SW 1271 (cell line): ENCODE results near the gene HOXD12.
A peak's percentile ranks its signal among the peaks of the same experiment; 100 is the strongest.

ENCODE experiments used
- DNase-seq, 2 experiments: peaks; one replicate each; lab custom pipeline; 2025; lab: John Stamatoyannopoulos, UW

HOXD12 gene

DNA sequence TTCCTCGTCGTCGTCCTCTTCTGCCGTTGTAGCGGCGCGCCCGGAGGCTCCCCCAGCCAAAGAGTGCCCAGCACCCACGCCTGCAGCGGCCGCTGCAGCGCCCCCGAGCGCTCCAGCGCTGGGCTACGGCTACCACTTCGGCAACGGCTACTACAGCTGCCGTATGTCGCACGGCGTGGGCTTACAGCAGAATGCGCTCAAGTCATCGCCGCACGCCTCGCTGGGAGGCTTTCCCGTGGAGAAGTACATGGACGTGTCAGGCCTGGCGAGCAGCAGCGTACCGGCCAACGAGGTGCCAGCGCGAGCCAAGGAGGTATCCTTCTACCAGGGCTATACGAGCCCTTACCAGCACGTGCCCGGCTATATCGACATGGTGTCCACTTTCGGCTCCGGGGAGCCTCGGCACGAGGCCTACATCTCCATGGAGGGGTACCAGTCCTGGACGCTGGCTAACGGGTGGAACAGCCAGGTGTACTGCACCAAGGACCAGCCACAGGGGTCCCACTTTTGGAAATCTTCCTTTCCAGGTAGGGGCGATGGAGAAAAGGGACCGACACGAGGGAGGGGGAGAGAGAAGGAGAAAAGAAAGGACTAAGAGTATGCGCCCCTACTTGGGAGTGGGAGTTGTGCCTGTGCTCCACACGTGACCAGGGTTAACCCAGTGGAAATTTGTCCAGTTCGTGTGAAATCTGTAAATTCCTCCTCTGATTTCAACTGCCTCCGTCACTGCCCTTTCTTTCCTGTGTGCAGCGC, 6.3 kb upstream of the HOXD12 start:
- DNase-seq = no peak

DNA sequence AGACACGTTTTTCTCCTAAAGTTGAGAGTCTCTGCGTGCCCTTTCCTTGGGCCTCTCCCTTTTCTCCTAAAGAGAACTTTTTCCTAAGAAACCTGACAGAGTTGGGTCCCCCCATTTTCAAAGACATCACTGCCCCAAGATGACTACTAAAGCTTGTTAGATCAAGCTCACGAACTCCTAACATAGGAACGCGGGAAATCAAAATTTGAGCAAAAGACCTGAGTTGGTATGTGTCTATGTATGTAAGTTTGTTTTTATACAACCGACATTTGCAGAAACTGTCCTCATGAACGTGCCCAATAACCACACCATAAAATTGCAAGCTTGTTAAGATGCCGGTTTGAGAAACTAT, 5.7 kb upstream of the HOXD12 start:
- DNase-seq = no peak

DNA sequence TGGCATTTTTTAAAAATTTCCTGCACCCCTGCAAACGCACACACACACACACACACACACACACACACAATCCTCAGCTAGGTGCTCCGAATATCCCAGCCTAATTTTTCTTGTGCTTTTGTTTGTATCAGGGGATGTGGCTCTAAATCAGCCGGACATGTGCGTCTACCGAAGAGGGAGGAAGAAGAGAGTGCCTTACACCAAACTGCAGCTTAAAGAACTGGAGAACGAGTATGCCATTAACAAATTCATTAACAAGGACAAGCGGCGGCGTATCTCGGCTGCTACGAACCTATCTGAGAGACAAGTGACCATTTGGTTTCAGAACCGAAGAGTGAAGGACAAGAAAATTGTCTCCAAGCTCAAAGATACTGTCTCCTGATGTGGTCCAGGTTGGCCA, 5.2 kb upstream of the HOXD12 start:
- no peak for DNase-seq

DNA sequence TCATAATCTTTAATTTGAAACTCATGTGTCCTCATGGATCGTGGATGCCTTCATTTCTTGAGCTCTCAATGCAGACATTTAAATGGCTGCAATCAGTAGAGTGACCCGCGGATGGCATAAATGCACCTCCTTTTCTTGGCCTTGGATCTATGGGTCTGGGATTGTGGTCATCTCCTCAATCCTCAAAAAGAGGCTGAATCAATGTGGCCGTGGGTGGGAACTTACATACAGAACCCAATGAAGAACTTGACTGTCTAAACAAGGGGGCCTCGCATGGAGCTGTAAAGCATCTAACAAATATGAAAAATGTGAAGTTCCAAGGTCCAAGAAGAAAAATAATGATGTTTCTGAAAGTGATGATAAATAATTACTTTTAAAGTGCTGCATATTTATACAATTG, 4.2 kb upstream of the HOXD12 start:
- no peak for DNase-seq

DNA sequence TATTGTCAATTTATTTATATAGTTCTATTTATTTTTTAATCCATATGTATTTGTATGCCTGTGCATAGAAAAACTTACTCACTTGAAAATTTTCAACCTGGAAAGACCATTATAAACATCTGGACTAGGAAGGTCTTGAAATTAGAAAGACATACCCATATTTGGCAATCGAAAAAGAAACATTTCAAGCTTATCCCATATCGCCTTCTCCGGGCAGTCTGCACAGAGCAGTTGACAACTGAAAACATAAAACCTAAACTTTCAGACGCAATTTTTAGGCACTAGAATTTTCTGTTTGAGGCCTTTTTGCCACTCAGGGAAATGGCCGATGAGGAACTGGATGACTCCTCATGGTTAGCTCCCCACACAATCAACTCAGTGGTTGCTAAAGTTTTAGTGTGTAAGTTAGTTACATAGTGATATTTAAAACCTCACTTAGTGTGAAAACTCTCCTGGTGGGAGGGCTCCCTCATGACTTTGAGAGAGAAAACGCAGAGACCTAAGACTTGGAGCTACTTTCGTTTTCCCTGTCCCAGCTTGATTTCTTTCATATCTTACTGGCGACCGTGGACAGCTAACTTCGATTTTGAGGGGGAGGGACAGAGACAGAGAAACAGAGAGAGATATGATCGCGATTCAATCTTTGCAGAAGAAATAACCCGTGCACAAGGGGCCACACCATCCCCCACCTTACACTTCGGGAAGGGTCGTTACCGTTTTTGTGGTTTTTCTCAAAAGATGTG, 3.2 kb upstream of the HOXD12 start:
- no peak for DNase-seq

DNA sequence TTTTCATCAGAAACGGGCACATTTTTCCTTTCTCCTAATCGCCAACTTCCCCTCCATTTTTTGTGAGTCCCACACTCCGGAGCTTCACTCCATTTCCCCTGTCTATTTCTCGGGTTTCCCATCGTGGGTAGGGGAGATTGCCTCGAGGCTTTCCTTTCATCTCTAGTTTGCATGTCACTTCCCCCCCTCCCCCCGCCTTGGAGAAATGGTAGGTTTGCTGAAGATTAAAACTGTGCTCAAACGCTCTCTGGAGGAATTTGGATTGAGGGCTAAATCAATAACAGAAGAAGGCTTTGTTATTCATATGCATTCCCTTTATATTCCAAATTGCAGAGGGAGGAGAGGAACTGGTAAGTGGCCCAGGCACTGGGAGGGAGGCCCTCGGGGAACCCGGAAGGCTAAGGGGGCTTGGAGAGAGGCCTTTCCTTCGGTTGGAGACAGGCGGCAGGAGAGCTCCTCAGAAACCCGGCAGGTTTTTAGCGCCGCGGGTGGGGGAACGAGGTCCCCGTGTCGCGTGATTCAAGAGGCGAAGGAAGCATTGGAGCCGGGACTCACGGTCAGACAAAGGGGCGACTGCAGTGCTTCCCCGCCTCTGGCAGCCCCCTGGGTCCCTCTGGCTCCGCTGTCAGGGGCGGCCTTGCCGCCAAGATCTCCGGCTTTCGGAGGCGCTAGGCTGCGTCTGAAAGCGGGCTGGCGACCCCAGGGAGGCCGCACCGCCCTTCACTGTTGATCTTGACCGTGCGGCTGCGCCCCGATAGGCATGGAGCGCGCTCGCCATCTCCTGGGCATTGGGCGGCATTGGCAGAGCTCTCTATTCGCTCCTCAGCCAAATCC, 2.4 kb upstream of the HOXD12 start:
- peak in 1 of 2 experiments; percentile 63 for DNase-seq

DNA sequence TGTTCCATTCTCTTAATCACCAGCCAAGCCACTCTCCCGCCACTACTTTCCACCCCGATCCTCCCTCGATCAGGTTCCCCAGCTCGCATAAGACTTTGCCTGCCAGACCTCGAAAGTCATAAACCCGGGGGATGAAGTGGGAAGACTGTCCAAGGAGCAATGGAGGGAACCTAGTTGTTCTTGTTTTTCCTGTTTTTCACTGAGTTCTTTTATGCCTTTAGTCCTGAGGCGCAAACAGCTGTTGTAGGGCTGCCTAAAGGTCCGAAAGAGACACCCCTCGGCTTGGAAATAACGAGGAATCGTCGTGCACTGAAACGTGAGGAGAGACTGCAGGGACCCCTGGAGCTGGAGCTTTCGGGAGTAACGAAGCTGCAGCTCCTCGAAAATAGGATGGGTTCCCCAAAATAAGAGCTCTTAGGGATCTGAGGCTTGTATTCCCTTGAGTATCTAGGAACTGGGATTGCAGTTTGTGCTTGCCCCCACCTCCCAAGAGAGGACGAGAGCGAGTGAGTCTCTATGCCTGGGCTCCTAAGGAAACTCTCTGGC, 1.7 kb upstream of the HOXD12 start:
- DNase-seq = no peak

DNA sequence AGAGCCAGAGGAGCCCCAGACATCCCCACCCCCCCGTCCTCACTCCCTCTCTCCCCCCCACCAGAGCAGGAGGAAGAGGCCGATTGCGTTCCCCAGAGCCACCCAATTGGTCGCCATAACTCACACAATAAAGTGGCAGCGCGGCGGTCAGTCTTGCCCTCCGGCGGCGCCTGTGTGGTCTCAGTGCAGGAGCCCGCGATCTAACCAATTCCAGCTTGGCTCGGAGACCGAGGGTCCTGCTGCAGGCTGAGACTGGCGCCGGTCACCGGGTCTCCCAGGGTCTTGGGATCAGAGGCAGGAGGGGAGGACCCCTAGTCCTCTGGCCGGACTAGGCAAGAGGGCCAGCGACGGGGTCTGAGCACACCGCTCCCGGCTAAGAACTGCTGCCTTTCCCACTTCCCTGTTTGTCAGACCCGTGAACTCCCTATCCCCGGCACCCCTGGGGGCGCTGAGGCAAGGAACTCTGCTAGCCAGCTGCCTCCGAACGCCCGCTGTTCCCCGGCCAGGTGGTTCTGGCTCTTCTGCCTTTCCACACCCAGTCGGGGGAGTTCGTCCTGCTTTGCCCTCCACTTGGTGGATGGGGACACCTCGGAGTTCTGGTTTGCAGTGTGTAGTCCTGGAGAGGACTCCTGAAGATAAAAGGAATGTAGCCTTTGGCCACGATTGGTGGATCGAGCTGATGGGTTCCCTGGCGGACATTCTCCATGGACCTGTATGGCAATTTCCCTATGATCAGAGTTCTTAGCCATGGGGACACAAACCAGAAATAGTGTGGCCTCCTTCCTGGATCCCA, 1.0 kb upstream of the HOXD12 start:
- no peak for DNase-seq

DNA sequence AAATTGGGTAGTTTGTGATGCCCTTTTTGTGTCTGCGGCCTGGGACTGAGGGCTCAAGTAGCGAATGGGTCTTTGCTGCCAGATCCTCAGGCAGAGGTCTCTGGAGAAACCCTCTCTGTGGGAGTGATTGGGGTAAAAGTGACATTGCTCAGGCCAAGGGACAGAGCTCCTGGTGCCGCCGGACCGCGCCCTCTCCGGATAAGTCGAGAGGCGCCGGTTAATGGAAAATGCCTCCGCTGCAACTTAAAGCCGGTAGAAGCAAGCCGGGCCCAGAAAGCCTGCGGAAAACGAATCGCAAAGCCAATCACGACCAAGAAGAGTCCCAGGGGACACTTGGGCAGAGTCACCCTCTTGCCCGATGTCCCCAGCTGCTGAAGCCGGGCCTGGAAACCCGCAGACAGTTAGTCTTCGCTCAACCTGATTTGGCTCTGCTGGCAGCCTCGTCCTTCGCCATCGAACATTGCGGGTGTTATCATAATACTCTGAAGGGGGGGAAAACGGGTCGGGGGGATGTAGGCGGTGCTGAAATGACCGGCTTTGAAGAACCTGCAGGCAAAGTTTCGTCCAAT, 352 bp upstream of the HOXD12 start:
- no peak for DNase-seq

DNA sequence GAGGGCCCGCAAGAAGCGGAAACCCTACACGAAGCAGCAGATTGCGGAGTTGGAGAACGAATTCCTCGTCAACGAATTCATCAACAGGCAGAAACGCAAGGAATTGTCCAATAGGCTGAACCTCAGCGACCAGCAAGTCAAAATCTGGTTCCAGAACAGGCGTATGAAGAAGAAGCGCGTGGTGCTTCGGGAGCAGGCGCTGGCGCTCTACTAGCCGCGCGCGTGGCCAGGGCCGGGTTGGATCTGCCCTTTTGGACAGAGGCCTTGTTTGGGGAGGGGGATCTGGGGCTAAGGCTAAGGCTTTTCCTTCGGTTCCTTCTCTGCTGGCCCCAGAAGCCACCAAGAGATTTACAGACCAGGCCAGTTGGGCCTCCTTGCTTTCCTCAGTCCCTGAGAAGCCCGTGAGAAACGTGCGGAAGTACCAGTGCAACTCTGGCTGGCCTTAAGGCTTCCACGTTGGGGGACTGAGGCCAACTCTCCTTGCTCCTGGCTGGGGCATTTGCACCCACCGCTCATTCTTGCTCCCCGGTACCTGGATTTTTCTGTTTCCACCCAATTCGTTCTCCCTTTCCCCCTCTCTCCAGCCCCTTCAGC, 1.0 kb downstream of the HOXD12 start:
- no peak for DNase-seq

DNA sequence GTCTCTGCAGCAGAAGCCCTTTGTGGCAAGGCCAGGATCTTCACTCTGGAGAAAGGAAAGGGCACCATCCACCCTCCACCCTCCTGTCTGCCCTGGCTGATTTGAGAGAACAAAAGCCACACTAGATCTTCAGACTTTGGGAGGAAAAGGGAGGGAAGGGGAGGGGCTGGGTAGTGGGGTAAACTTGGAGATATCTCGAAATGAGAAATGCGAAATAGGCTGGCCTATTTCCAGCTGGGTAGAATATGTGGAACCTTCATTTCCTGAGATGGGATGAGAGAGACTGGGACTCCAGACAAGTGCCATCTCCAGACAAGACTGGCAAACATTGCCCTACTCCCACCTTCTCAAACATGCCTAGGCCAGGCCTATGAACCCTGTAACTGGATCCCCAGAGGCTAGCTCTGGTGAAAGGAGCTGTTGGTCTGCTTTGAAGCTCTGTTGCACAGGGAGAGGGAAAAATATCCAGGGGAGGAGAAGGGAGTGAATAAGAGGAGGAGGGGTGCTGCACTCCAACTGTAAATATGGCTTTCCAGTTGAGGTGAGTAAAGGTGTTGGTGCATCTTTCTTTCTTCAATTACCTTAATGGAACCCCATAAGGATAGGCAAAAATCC, 1.7 kb downstream of the HOXD12 start:
- DNase-seq = no peak

DNA sequence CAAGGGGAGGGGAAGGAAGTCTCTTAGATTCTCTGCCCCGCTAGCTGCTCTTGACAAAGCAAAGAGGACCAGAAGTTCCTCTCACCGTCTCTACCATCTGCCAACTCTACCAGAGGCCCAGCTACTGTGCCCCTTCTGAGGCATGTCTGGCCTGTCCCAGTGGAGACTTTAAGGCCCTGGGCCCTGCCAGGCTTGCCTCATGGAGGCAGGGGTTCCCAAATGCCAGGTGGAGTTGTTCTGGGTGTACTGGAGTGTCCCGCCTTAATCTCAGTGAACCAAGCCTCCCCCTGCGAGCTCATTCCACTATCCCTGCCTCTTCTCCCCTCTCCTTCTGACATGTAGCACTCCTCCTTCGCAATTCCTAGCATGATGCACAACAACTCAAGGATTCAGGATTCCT, 2.2 kb downstream of the HOXD12 start:
- DNase-seq = no peak

DNA sequence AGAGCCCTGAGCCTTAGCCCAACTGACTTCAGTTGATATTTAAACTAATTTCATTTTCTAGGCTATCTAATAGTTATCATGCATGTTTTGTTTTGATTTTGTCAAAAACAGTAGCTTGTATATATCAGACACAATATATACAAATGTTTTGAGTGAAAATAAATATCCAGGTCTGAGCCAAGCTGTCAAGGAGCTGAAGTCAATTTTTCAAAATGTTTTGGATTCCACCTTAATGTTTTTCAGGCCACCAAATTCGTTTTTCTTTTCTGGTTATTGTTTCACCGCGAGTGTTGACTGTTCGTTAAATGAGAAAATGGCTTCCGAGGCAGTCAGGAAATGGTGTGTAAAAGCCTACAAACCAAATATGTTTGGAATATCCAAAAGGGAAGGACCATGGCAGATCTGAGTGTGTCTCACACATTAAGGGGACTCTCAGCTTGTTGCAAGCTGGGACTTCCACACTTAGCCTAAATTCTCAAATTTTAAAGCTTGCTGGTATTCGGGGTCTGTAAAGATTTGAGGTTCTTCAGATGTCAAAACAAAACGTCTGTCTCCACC, 2.8 kb downstream of the HOXD12 start:
- no peak for DNase-seq

DNA sequence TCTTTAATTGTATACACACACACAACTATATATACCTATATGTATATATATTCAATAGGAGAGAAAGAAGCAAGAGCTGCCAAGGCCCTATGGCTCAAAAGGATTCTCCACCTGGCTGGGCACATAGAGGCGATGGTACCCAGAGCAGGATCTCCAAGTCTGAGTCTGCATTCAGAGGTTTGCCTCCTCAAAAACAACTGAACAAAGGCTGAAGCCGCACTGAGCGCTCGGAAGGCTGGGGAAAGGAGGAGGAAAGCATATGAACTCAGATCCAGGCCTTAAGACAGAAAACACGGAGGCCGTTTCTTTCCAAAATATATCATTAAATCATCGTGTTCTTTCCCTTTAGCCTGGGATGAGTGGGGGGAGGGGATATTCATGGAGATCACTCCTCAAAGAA, 3.6 kb downstream of the HOXD12 start:
- DNase-seq = no peak

DNA sequence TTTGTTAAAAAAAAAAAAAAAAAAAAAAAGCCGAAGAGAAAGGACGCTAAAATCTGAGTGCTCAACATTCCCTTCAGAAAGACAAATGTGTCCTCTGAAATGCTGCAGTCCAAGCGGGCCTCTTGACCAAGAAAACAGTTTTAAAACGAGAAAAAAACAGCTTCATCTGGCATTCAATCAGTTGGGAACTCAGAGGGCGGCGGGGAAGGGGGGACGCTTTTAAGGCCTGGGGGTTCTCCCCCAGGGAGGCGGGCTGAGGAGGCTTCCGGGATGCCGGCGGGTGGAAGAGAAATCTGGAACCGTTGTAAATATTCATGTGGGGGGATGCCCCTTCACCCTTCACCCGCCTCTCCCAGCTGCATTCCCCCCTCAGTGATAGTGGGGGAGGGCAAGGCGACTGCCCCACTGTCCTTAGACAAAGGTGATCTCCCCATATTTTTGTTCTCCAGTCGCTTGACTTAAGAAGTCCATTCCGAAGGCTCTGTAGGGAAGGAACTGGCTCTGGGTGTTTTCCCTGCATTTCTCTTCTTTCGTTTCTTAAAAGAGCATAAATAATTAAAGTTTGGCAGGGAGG, 4.2 kb downstream of the HOXD12 start:
- no peak for DNase-seq

DNA sequence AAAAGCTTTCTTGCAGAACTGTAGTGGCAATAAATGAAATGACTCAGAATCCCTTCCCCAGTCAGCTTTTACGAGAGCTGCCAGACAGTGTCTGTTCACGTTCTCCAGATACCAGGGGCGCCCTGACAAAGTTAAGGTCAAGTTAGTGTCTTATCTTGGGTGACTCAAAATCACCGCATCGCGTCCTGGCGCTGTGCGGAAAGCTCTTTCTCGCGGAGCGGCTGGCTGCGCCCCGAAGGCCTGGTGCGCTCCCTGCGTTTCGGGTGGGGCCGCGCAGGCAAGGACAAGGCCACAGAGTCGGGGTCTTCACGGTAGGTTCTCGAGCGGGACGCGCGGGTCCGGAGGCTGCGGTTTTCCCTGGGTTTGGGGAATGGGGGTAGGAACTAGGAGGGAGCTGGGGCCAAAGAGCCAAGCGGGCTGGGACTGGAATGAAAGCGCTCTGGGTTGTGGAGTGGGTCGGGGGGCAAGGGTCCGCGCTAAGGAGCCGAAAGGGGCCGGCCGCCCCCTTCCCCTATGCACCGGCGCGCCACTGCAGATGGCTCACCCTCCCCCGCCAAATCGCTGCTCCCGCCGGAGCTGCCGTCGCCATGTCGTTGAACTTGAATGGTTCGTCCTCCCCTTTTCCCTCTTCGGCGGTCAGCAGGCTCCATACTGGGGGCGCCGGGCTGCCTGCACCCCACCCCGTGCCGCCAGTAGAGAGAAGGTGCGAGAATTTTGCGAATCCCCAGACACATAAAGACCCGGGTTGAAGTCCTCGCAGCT, 4.9 kb downstream of the HOXD12 start:
- DNase-seq = no peak

DNA sequence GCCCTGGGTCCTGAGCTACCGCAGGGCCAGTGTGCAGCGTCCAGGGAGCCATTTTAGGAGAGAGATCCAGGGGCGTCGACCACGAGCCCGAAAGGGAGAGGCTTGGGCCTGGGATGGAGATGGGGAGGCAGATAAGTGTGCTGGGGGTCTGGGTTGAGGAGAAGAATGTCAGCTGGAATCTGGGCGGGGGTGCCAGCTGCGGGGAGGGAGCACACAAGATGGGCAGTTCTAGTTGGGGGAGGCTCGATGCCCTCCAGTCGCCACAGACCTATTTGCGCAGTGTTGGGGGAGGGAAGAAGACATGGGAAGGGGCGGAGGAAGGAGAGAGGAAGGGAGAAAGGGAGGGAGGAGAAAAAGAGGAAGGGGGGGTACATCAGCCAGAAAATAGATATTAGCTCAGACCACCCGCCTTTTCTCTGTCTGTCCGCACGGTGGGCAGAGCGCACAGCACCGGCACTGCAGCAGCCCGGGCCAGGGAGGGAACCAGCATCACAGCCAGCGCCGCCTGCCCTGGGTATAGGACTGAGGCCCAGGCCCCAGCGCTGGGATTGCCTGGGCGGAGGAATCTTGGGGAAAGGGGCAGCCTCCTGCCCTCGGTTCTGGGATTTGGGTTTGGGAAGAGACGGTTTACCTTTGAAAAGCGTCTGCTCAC, 5.6 kb downstream of the HOXD12 start:
- no peak for DNase-seq

DNA sequence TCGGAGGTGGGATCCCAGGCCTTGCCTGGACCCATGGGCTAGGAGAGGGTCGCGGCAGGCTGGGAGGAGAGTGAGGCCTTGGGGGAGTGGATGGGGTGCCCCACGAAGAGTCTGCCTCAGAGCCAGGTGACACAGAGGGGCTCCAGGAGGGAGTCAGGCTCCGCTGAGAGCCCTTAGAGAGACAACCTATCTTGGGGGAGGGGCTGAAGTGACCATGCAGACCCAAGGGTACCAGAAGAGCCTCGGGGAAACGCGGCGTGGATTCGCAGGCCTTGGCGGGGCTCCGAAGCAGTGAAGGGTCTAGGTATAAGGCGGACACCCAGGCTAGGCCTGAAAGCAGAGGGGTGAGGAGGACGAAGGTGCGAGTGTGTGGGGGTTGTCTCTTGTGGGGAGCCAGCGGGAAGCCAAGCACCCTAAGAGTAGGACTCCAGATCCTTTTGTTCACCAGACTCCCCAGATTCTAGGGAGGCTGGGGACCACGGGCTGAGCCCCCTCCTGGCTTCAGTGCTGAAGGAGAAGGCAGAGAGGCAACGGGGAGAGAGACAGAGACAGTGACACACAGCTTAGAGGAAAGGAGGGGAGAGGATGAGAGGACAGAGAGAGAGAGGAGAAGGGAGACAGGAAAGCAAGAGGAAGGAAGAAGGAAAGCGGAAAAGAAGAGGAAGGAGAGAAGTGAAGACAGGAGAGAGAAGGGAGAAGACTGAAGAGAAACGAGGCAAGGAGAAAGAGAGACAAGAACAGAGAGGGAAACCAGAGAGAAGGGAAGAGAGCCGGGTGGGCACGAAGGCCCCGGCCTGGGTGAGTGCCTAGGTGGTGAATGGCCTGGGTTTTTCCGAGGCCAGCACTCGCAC, 6.4 kb downstream of the HOXD12 start:
- no peak for DNase-seq
